A549 (cell line): Measurements from ENCODE around the gene GRID2. TPM values are rescaled to one million over a fixed set of nuclear protein-coding genes. Genes with fewer than 3 reads are reported as not detected.

Experiments used
- ATAC-seq, 2 experiments: fragments of 200-7000 bp in 1 of 2; fragments of >200 bp in 1 of 2; cut with Nextera tagmentation in 1 of 2; cut with Tn5 transposase in 1 of 2; 3 replicates each; pipeline versions ENCODE4 v1.8.0 to v1.9.1; 2018 to 2020; ENCODE audit warnings: mild to moderate bottlenecking in 1 of 2, moderate library complexity in 1 of 2
- CTCF ChIA-PET: fragments of 300-600 bp; sonication (Branson Sonifier 250); formaldehyde crosslinking; extraction: SDS; loops from one replicate; lab custom pipeline; 2021; ENCODE audit warnings: antibody characterized with exemption, inconsistent platforms; lab: Yijun Ruan, JAX
- POLR2A ChIA-PET: fragments of 350-600 bp; formaldehyde crosslinking; extraction: SDS; loops from one replicate; lab custom pipeline; 2021; ENCODE audit warnings: antibody characterized with exemption, inconsistent platforms; lab: Yijun Ruan, JAX
- DNase-seq, 2 experiments: peaks; one replicate each; pipeline versions ENCODE4 v3.0.0 to v3.0.0-alpha.2; 2011 to 2016; ENCODE audit warnings: low read depth in 1 of 2, low spot score in 1 of 2
- FAIRE-seq: peaks from 2 replicates; lab custom pipeline; 2011; peaks lifted over from hg19 to GRCh38; lab: Jason Lieb, UNC
- H3K27ac ChIP-seq, 2 experiments: fragments of >200 bp; sonication (Bioruptor Twin); formaldehyde crosslinking; 3 replicates each; pipeline ENCODE4 v1.5.1; 2016 to 2017
- H3K4me1 ChIP-seq: fragments of >200 bp; sonication (Bioruptor Twin); formaldehyde crosslinking; 3 replicates; pipeline ENCODE4 v1.6.1; 2016
- H3K4me2 ChIP-seq: fragments of >200 bp; sonication (Bioruptor Twin); formaldehyde crosslinking; 3 replicates; pipeline ENCODE4 v1.6.1; 2016
- H3K4me3 ChIP-seq: fragments of >200 bp; sonication (Bioruptor Twin); formaldehyde crosslinking; 3 replicates; pipeline ENCODE4 v1.5.1; 2016
- H3K9me3 ChIP-seq: fragments of >200 bp; sonication (Bioruptor Twin); formaldehyde crosslinking; 3 replicates; pipeline ENCODE4 v1.6.1; 2016
- CBX2 ChIP-seq: fragments of 200-600 bp; sonication (generic); IDR thresholded peaks from 2 replicates; pipeline ENCODE4 v1.6.1; 2016; ENCODE audit warnings: low read depth, mild to moderate bottlenecking, borderline replicate concordance
- CHD4 ChIP-seq: fragments of 200-600 bp; sonication (generic); IDR thresholded peaks from 2 replicates; pipeline ENCODE4 v1.6.1; 2016; ENCODE audit warnings: antibody characterized with exemption, mild to moderate bottlenecking, borderline replicate concordance
- EHF ChIP-seq: fragments of 250-450 bp; sonication (Bioruptor Pico); IDR thresholded peaks from 2 replicates; pipeline ENCODE4 v1.5.0; 2020; ENCODE audit warnings: mild to moderate bottlenecking
- EP300 ChIP-seq, 2 experiments: fragments of >200 bp; sonication (Bioruptor Twin); formaldehyde crosslinking; IDR thresholded peaks; 2 replicates in 1 of 2; 3 replicates in 1 of 2; pipeline ENCODE4 v1.6.1; 2016 to 2017
- ESRRA ChIP-seq: fragments of 150-350 bp; IDR thresholded peaks from 2 replicates; pipeline ENCODE4 v1.6.1; 2014; ENCODE audit warnings: mild to moderate bottlenecking, low read length, borderline replicate concordance
- FOSB ChIP-seq: fragments of 250-450 bp; sonication (Bioruptor Pico); IDR thresholded peaks from 2 replicates; pipeline ENCODE4 v1.5.0; 2020; ENCODE audit warnings: mild to moderate bottlenecking, moderate library complexity
- GATA3 ChIP-seq: IDR thresholded peaks from 2 replicates; pipeline ENCODE4 v1.6.1; 2012; ENCODE audit warnings: borderline replicate concordance
- HMGXB4 ChIP-seq: fragments of 250-450 bp; sonication (Bioruptor Pico); IDR thresholded peaks from 2 replicates; pipeline ENCODE4 v1.5.0; 2021; ENCODE audit warnings: mild to moderate bottlenecking, moderate library complexity, borderline replicate concordance
- HOXA7 ChIP-seq: fragments of 250-450 bp; sonication (Bioruptor Pico); IDR thresholded peaks from 2 replicates; pipeline ENCODE4 v1.5.0; 2020; ENCODE audit warnings: mild to moderate bottlenecking, moderate library complexity
- HOXB5 ChIP-seq: fragments of 250-450 bp; sonication (Bioruptor Pico); IDR thresholded peaks from 2 replicates; pipeline ENCODE4 v1.5.0; 2020; ENCODE audit warnings: mild to moderate bottlenecking, moderate library complexity
- KDM1A ChIP-seq: fragments of 200-600 bp; sonication (generic); IDR thresholded peaks from 2 replicates; pipeline ENCODE4 v1.6.1; 2016; ENCODE audit warnings: low read depth, mild to moderate bottlenecking
- MAFK ChIP-seq: fragments of 450-650 bp; IDR thresholded peaks from 2 replicates; pipeline ENCODE4 v1.6.1; 2014; ENCODE audit not compliant: partially characterized antibody
- MYC ChIP-seq: IDR thresholded peaks from 2 replicates; pipeline ENCODE4 v1.6.1; 2012; ENCODE audit warnings: mild to moderate bottlenecking, inconsistent platforms, low read length, improper control_type of control experiment, borderline replicate concordance
- RAD21 ChIP-seq, 2 experiments: fragments of >200 bp in 1 of 2; sonication (Bioruptor Twin) in 1 of 2; formaldehyde crosslinking in 1 of 2; IDR thresholded peaks in 1 of 2; conservative IDR thresholded peaks in 1 of 2; 2 replicates in 1 of 2; 3 replicates in 1 of 2; pipeline ENCODE4 v1.6.1; 2012 to 2018; ENCODE audit warnings: inconsistent platforms in 1 of 2
- RARB ChIP-seq: fragments of 250-450 bp; sonication (Bioruptor Pico); IDR thresholded peaks from 2 replicates; pipeline ENCODE4 v1.8.0; 2021; ENCODE audit warnings: mild to moderate bottlenecking, moderate library complexity
- USF2 ChIP-seq: fragments of 450-650 bp; IDR thresholded peaks from 2 replicates; pipeline ENCODE4 v1.6.1; 2014; ENCODE audit warnings: antibody characterized with exemption
- ZFP36 ChIP-seq: fragments of 450-650 bp; IDR thresholded peaks from 2 replicates; pipeline ENCODE4 v1.6.1; 2014; ENCODE audit warnings: borderline replicate concordance; ENCODE audit not compliant: partially characterized antibody
- WGBS: methylation state at CpG from one replicate; pipeline ENCODE4 v1.1.6; 2017; ENCODE audit errors: missing lambda C conversion rate; 5-methylcytosine and 5-hydroxymethylcytosine counted together
- polyA plus RNA-seq, 4 experiments: library from polyadenylated mRNA; depleted of rRNA in 3 of 4; stranded (reverse); fragments of >200 nt; fragmentation: RNase III in 1 of 4; extraction: RNeasy Plus Mini Kit Qiagen cat#74134 plus additional on column Dnase treatment in 1 of 4; gene quantifications; 2 replicates in 3 of 4; 3 replicates in 1 of 4; pipeline ENCODE4 v1.2.3, GENCODE V29; 2011 to 2017

Gene GRID2
- polyA plus RNA-seq, 2 of the 4 experiments (the other 2 are of a cell fraction): not detected

GRCh38 chr4:93770201-93770600 lies 1466.4 kb downstream of the GRID2 start:
- FAIRE-seq: no peak

GRCh38 chr4:93771640-93772411 lies 1468.1 kb downstream of the GRID2 start:
- CTCF ChIA-PET: no interaction called here
- ATAC-seq (no peak), DNase-seq (no peak), FAIRE-seq (no peak)
- H3K4me2 ChIP-seq: peak overlapping the region; percentile 38; the same call in 2 of the 3 replicates
- POLR2A ChIA-PET: no interaction called here
- TF ChIP-seq MYC: no peak
- 37% methylated on average over 8 of the region's 8 CpGs for WGBS
- H3K4me3 ChIP-seq: no peak overlapping the region
- H3K9me3 ChIP-seq: no peaks in the 10 kb centered on the region
- no peak overlapping the region for H3K27ac ChIP-seq
- H3K4me1 ChIP-seq: no peaks in the 10 kb centered on the region

More at GRCh38 chr4:93770201-93770600, 1466.4 kb downstream of the GRID2 start:
- no peak for DNase-seq
- H3K4me3 ChIP-seq: no peak overlapping the region
- CTCF ChIA-PET: interaction anchor here (1.4 kb wide), 1 partner anchor 572 kb away, joined by 3 read pairs; no protein-coding TSS in a partner anchor
- TF ChIP-seq MYC (no peak), HOXB5 (CRISPR knock-in tag) (no peak), CBX2 (no peak), USF2 (no peak), KDM1A (no peak), GATA3 (no peak)
- TF ChIP-seq, all 56 proteins: peak for 0
- Histone ChIP-seq H3K27ac (no peak overlapping the region), H3K9me3 (no peaks in the 10 kb centered on the region), H3K4me1 (no peaks in the 10 kb centered on the region), H3K4me2 (no peak overlapping the region)
- POLR2A ChIA-PET: no interaction called here
- ATAC-seq: no peak
- WGBS: 55% methylated on average over 1 of the region's 1 CpG

GRCh38 chr4:93772858-93773257 lies 1469.1 kb downstream of the GRID2 start:
- H3K4me3 ChIP-seq: no peak overlapping the region
- TF ChIP-seq ESRRA: no peak
- TF ChIP-seq CBX2: no peak
- TF ChIP-seq HMGXB4 (CRISPR knock-in tag): no peak
- TF ChIP-seq RAD21 (conservative IDR thresholded peaks at IDR 0.05 in 1 of 2, IDR thresholded peaks at IDR 0.05 in 1 of 2): no peak
- no peak for TF ChIP-seq USF2
- no peak for TF ChIP-seq ZFP36
- no peak for TF ChIP-seq CHD4
- TF ChIP-seq HOXA7 (CRISPR knock-in tag): no peak
- no peak for TF ChIP-seq FOSB
- no peak for TF ChIP-seq EP300 (IDR thresholded peaks at IDR 0.05)
- TF ChIP-seq EHF (CRISPR knock-in tag): no peak
- TF ChIP-seq GATA3: no peak
- no peak for TF ChIP-seq RARB (CRISPR knock-in tag)
- TF ChIP-seq MAFK: no peak
- DNase-seq (no peak), FAIRE-seq (no peak), ATAC-seq (no peak)
- H3K9me3 ChIP-seq: no peaks in the 10 kb centered on the region
- H3K4me1 ChIP-seq: no peaks in the 10 kb centered on the region
- H3K27ac ChIP-seq: no peak overlapping the region
- H3K4me2 ChIP-seq: no peak overlapping the region
- ChIA-PET POLR2A (no interaction called here), CTCF (interaction anchor here (1.2 kb wide), 1 partner anchor 19 kb away, joined by 3 read pairs; no protein-coding TSS in a partner anchor)
